ENCODE results near the gene SPAG5.

- TF ChIP-seq CTCF (IDR thresholded peaks at IDR 0.05) (no peak), POLR2A (IDR thresholded peaks at IDR 0.05) (no peak), POLR2AphosphoS5 (IDR thresholded peaks at IDR 0.05) (no peak)
Observed at GRCh38 chr17:28527859-28528258, 71.0 kb downstream of the SPAG5 start.
